GM12878 (cell line): ENCODE measurements around the gene SECISBP2. TPM values are rescaled to one million over a fixed set of nuclear protein-coding genes. Genes with fewer than 3 reads are reported as not detected.

Source experiments
- CREB1 ChIP-seq: IDR thresholded peaks from 2 replicates; pipeline ENCODE4 v1.6.1; 2012; ENCODE audit warnings: low read depth, mild to moderate bottlenecking, inconsistent platforms
- DPF2 ChIP-seq: fragments of 450-650 bp; IDR thresholded peaks from 2 replicates; pipeline ENCODE4 v1.6.1; 2017; ENCODE audit warnings: mild to moderate bottlenecking
- EGR1 ChIP-seq, 2 experiments: IDR thresholded peaks; 1 replicate in 1 of 2; 2 replicates in 1 of 2; pipeline ENCODE4 v1.6.1; 2011 to 2012; ENCODE audit warnings: low read depth in 2 of 2, low read length in 2 of 2, borderline replicate concordance in 1 of 2, mild to moderate bottlenecking in 1 of 2, moderate library complexity in 1 of 2
- FOXK2 ChIP-seq: fragments of 450-650 bp; IDR thresholded peaks from 2 replicates; pipeline ENCODE4 v1.6.1; 2017; ENCODE audit warnings: mild to moderate bottlenecking, moderate library complexity
- FOXM1 ChIP-seq: IDR thresholded peaks from 2 replicates; pipeline ENCODE4 v1.6.1; 2012; ENCODE audit warnings: low read depth, mild to moderate bottlenecking, inconsistent platforms, low read length, moderate library complexity
- GATAD2B ChIP-seq: fragments of 450-650 bp; conservative IDR thresholded peaks from 2 replicates; pipeline ENCODE4 v1.6.1; 2017; ENCODE audit warnings: low read depth, mild to moderate bottlenecking, moderate library complexity
- KDM1A ChIP-seq: fragments of 200-600 bp; sonication (generic); IDR thresholded peaks from 2 replicates; pipeline ENCODE4 v1.6.1; 2016; ENCODE audit warnings: borderline replicate concordance
- MEF2A ChIP-seq: IDR thresholded peaks from 2 replicates; pipeline ENCODE4 v1.6.1; 2011; ENCODE audit warnings: low read depth, mild to moderate bottlenecking, low read length, moderate library complexity; ENCODE audit not compliant: insufficient read depth
- NFYA ChIP-seq: IDR thresholded peaks from 2 replicates; pipeline ENCODE4 v1.6.1; 2011; ENCODE audit warnings: low read depth, mild to moderate bottlenecking, low read length, improper control_type of control experiment, borderline replicate concordance
- NR2F1 ChIP-seq: fragments of 450-650 bp; conservative IDR thresholded peaks from 2 replicates; pipeline ENCODE4 v1.6.1; 2017; ENCODE audit warnings: mild to moderate bottlenecking
- POLR2AphosphoS5 ChIP-seq: IDR thresholded peaks from 2 replicates; pipeline ENCODE4 v1.6.1; 2011; ENCODE audit warnings: mild to moderate bottlenecking, low read length, inconsistent platforms
- RFX5 ChIP-seq: IDR thresholded peaks from 2 replicates; pipeline ENCODE4 v1.6.1; 2011; ENCODE audit warnings: low read depth, low read length, improper control_type of control experiment
- SMAD1 ChIP-seq: fragments of 450-650 bp; IDR thresholded peaks from 2 replicates; pipeline ENCODE4 v1.6.1; 2018; ENCODE audit warnings: mild to moderate bottlenecking, low read depth; ENCODE audit not compliant: partially characterized antibody
- SMAD5 ChIP-seq: IDR thresholded peaks from 2 replicates; pipeline ENCODE4 v1.6.1; 2016; ENCODE audit warnings: antibody characterized with exemption, low read depth
- SMARCA5 ChIP-seq: fragments of 450-650 bp; IDR thresholded peaks from 2 replicates; pipeline ENCODE4 v1.6.1; 2017; ENCODE audit warnings: mild to moderate bottlenecking
- TAF1 ChIP-seq: IDR thresholded peaks from 2 replicates; pipeline ENCODE4 v1.6.1; 2011; ENCODE audit warnings: mild to moderate bottlenecking, low read depth, low read length, borderline replicate concordance
- ZBTB33 ChIP-seq: fragments of 450-650 bp; IDR thresholded peaks from 2 replicates; pipeline ENCODE4 v1.6.1; 2017; ENCODE audit warnings: mild to moderate bottlenecking
- ZZZ3 ChIP-seq: IDR thresholded peaks from 2 replicates; pipeline ENCODE4 v1.6.1; 2011; ENCODE audit warnings: low read depth; ENCODE audit not compliant: control insufficient read depth, insufficient read length
- polyA plus RNA-seq, 11 experiments: library from polyadenylated mRNA; depleted of rRNA in 4 of 11; unstranded in 6 of 11; stranded (reverse) in 5 of 11; fragments of >200 nt; fragmentation: Nextera tagmentation in 4 of 11; fragmentation: Illumina TruSeq in 1 of 11; extraction: Ambion mirVana in 4 of 11; extraction: Trizol in 1 of 11; gene quantifications; 1 replicate in 1 of 11; 2 replicates in 10 of 11; pipeline versions ENCODE4 v1.2.1 to v1.2.3, GENCODE V29; 2011 to 2016; ENCODE audit warnings: inconsistent platforms in 2 of 11, missing spikeins in 2 of 11, low read depth in 1 of 11
- total RNA-seq, 4 experiments: library from RNA; depleted of rRNA in 3 of 4; stranded (reverse); fragments of >200 nt in 3 of 4; fragmentation: Illumina TruSeq in 1 of 4; extraction: Trizol in 1 of 4; gene quantifications; 2 replicates each; pipeline versions ENCODE4 v1.2.1 to v1.2.3, GENCODE V29; 2013 to 2021
- TF ChIP-seq, protein P1 (sequence below): fragments of 150-350 bp; IDR thresholded peaks from 2 replicates; pipeline ENCODE4 v1.6.1; 2016; ENCODE audit warnings: low read depth, low read length
- TF ChIP-seq, protein P2 (sequence below): IDR thresholded peaks from 2 replicates; pipeline ENCODE4 v1.6.1; 2012; ENCODE audit warnings: improper control_type of control experiment, low read depth, low read length; ENCODE audit not compliant: insufficient replicate concordance

SECISBP2 gene
- total and polyA plus RNA-seq, 10 of the 15 experiments (the other 5 are each of a cell fraction or from before 2014, with no cell fraction given) = 4.6 to 50.5 (median 31.9) TPM

DNA sequence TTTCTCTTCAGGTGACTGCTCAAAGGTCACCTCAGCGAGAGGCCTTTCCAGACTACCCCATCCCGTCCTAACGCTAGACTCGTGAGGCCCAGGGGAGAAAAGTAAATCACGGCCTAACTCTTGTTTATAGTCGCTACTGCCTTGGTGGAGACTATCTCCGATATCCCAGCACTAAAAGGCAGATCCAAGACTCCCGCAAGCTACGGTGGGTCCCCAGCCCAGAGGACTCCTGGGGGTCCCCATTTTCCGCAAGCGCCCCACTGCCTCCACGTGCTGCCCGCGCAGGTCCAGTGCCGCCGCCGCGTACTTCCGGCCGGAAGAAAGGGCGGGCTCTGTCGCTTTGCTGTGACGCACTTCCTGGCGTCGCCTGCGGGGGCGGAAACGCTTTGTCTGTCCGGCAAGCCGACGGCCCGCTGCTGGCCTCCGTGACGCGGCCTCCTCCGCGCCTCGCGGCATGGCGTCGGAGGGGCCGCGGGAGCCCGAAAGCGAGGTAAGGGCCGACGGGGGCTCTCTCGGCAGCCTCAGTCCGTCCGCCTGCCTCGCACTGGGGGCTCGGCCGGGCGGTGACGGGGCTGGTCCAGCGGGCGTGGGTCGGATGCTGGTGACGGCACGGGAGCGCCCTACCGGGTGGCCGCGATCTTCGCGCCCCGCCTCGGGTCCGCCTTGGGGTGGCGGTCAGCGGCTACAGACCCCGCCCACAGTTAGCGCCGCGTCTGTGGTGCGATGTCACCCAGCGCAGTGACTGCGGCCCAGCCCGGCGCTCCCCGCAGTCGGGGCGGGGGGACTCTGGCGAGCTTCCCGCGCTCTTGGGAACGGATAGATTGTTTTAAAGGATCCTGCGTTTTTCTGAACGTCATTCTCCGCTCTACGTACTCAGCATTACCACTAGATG lies at the start of gene SECISBP2 (continued):
- TF ChIP-seq ZBTB33 = peak; percentile 31; the same call in 1 of the 2 replicates
- peak; percentile 99 for TF ChIP-seq GATAD2B
- peak; percentile 54; the same call in 1 of the 2 replicates for TF ChIP-seq FOXM1
- no peak for TF ChIP-seq SMAD1
- TF ChIP-seq NFYA = no peak
- peak; percentile 96 for TF ChIP-seq POLR2AphosphoS5
- TF ChIP-seq NR2F1 = peak; percentile 64
- peak; percentile 98 for TF ChIP-seq CREB1
- TF ChIP-seq SMARCA5 = no peak; the same call in none of the 2 replicates
- TF ChIP-seq DPF2 = peak; percentile 94
- TF ChIP-seq EGR1 (IDR thresholded peaks at IDR 0.05; ENCODE audit: borderline replicate concordance in 1 of 2, low read depth in 2 of 2, low read length in 2 of 2) = peak; percentile 91 to 100
- TF ChIP-seq MEF2A = no peak
- peak; percentile 16; the same call in 1 of the 2 replicates for TF ChIP-seq SMAD5
- TF ChIP-seq ZZZ3 = no peak
- no peak; the same call in 1 of the 2 replicates for TF ChIP-seq RFX5
- TF ChIP-seq, protein P1, sequence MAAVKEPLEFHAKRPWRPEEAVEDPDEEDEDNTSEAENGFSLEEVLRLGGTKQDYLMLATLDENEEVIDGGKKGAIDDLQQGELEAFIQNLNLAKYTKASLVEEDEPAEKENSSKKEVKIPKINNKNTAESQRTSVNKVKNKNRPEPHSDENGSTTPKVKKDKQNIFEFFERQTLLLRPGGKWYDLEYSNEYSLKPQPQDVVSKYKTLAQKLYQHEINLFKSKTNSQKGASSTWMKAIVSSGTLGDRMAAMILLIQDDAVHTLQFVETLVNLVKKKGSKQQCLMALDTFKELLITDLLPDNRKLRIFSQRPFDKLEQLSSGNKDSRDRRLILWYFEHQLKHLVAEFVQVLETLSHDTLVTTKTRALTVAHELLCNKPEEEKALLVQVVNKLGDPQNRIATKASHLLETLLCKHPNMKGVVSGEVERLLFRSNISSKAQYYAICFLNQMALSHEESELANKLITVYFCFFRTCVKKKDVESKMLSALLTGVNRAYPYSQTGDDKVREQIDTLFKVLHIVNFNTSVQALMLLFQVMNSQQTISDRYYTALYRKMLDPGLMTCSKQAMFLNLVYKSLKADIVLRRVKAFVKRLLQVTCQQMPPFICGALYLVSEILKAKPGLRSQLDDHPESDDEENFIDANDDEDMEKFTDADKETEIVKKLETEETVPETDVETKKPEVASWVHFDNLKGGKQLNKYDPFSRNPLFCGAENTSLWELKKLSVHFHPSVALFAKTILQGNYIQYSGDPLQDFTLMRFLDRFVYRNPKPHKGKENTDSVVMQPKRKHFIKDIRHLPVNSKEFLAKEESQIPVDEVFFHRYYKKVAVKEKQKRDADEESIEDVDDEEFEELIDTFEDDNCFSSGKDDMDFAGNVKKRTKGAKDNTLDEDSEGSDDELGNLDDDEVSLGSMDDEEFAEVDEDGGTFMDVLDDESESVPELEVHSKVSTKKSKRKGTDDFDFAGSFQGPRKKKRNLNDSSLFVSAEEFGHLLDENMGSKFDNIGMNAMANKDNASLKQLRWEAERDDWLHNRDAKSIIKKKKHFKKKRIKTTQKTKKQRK = no peak
- TF ChIP-seq, protein P2, sequence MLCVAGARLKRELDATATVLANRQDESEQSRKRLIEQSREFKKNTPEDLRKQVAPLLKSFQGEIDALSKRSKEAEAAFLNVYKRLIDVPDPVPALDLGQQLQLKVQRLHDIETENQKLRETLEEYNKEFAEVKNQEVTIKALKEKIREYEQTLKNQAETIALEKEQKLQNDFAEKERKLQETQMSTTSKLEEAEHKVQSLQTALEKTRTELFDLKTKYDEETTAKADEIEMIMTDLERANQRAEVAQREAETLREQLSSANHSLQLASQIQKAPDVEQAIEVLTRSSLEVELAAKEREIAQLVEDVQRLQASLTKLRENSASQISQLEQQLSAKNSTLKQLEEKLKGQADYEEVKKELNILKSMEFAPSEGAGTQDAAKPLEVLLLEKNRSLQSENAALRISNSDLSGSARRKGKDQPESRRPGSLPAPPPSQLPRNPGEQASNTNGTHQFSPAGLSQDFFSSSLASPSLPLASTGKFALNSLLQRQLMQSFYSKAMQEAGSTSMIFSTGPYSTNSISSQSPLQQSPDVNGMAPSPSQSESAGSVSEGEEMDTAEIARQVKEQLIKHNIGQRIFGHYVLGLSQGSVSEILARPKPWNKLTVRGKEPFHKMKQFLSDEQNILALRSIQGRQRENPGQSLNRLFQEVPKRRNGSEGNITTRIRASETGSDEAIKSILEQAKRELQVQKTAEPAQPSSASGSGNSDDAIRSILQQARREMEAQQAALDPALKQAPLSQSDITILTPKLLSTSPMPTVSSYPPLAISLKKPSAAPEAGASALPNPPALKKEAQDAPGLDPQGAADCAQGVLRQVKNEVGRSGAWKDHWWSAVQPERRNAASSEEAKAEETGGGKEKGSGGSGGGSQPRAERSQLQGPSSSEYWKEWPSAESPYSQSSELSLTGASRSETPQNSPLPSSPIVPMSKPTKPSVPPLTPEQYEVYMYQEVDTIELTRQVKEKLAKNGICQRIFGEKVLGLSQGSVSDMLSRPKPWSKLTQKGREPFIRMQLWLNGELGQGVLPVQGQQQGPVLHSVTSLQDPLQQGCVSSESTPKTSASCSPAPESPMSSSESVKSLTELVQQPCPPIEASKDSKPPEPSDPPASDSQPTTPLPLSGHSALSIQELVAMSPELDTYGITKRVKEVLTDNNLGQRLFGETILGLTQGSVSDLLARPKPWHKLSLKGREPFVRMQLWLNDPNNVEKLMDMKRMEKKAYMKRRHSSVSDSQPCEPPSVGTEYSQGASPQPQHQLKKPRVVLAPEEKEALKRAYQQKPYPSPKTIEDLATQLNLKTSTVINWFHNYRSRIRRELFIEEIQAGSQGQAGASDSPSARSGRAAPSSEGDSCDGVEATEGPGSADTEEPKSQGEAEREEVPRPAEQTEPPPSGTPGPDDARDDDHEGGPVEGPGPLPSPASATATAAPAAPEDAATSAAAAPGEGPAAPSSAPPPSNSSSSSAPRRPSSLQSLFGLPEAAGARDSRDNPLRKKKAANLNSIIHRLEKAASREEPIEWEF = no peak
- peak; percentile 90 for TF ChIP-seq TAF1
- no peak for TF ChIP-seq FOXK2
- no peak for TF ChIP-seq KDM1A
